Thyroid gland (tissue), 4 donors: ENCODE results near the gene CPD. TPM values are rescaled to one million over a fixed set of nuclear protein-coding genes. Genes with fewer than 3 reads are reported as not detected.

Experiments used
- DNase-seq, 2 donors: peaks; one replicate each; pipeline ENCODE4 v3.0.0-alpha.2; 2019
- H3K27ac ChIP-seq, 3 donors: fragments of 200-600 bp; sonication (generic); 1 replicate in 2 of 3; 2 replicates in 1 of 3; pipeline ENCODE4 v1.5.1; 2016 to 2019; ENCODE audit warnings: mild to moderate bottlenecking in 1 of 3, moderate library complexity in 1 of 3
- H3K27me3 ChIP-seq: fragments of 200-600 bp; sonication (generic); one replicate; pipeline ENCODE4 v1.5.1; 2019
- H3K36me3 ChIP-seq, 2 donors: fragments of 200-600 bp; sonication (generic); one replicate each; pipeline ENCODE4 v1.5.1; 2016 to 2019
- H3K4me1 ChIP-seq, 2 donors: fragments of 200-600 bp; sonication (generic); one replicate each; pipeline ENCODE4 v1.5.1; 2017 to 2019
- H3K4me3 ChIP-seq, 3 donors: fragments of 200-600 bp; sonication (generic); replicated peaks in 1 of 3; 1 replicate in 2 of 3; 2 replicates in 1 of 3; pipeline ENCODE4 v1.5.1; 2016; ENCODE audit warnings: mild to moderate bottlenecking in 1 of 3
- H3K9me3 ChIP-seq: fragments of 200-600 bp; sonication (generic); one replicate; pipeline ENCODE4 v1.5.1; 2017
- POLR2A ChIP-seq, 2 donors: fragments of 450-650 bp; IDR thresholded peaks; one replicate each; pipeline ENCODE4 v1.6.1; 2017; ENCODE audit warnings: antibody characterized with exemption in 2 of 2, mild to moderate bottlenecking in 2 of 2, moderate library complexity in 1 of 2
- WGBS, 2 donors: methylation state at CpG; one replicate each; pipeline ENCODE4 v1.1.5; 2017; 5-methylcytosine and 5-hydroxymethylcytosine counted together
- intact Hi-C: fragments of 100-400 bp; cut with DNase I; formaldehyde crosslinking; loops from one replicate; pipeline ENCODE4 v1.15.1; 2023
- total RNA-seq, 4 donors: library from RNA; depleted of rRNA; stranded (reverse); fragments of >200 nt; gene quantifications; one replicate each; pipeline ENCODE4 v1.2.3, GENCODE V29; 2016
- TF ChIP-seq, protein P1 (sequence below), 6 experiments: fragments of 200-600 bp in 3 of 6; fragments of 450-650 bp in 3 of 6; sonication (generic) in 3 of 6; IDR thresholded peaks; one replicate each; pipeline ENCODE4 v1.5.1; 2016 to 2019; ENCODE audit warnings: antibody characterized with exemption in 6 of 6, mild to moderate bottlenecking in 2 of 6, inconsistent platforms in 1 of 6, moderate library complexity in 1 of 6

Gene CPD
- total RNA-seq, 4 donors from 2014 or later = 58.2 to 102 (median 79.9) TPM

DNA sequence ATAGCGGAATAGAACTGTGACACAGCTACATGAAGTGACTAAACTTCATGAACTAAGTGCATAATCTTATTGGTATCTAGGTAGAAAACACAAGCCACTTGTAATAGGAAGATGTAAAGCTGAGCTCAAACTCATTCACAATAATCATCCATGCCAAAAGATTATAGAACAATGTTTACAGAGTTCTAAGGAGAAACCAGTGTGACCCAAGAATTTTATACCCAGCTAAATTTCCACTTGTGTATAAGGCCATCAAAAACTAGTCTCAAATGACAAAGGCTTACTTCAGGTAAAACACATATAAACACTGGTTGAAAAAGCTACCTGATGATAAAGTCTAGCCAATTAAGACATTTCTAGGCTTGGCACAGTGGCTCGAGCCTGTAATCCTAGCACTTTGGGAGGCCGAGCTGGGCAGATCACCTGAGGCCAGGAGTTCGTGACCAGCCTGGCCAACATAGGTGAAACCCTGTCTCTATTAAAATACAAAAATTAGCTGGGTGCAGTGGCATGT is 16.9 kb upstream of the CPD start:
- Histone ChIP-seq H3K36me3 (no peaks in the 10 kb centered on the region), H3K9me3 (no peaks in the 10 kb centered on the region), H3K4me1 (peaks cover 0 to 22% of the 10 kb centered on the region in 2 donors), H3K4me3 (no peak overlapping the region), H3K27me3 (no peaks in the 10 kb centered on the region), H3K27ac (no peak overlapping the region)
- no peak for TF ChIP-seq POLR2A (IDR thresholded peaks at IDR 0.05)
- TF ChIP-seq, protein P1, sequence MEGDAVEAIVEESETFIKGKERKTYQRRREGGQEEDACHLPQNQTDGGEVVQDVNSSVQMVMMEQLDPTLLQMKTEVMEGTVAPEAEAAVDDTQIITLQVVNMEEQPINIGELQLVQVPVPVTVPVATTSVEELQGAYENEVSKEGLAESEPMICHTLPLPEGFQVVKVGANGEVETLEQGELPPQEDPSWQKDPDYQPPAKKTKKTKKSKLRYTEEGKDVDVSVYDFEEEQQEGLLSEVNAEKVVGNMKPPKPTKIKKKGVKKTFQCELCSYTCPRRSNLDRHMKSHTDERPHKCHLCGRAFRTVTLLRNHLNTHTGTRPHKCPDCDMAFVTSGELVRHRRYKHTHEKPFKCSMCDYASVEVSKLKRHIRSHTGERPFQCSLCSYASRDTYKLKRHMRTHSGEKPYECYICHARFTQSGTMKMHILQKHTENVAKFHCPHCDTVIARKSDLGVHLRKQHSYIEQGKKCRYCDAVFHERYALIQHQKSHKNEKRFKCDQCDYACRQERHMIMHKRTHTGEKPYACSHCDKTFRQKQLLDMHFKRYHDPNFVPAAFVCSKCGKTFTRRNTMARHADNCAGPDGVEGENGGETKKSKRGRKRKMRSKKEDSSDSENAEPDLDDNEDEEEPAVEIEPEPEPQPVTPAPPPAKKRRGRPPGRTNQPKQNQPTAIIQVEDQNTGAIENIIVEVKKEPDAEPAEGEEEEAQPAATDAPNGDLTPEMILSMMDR (IDR thresholded peaks at IDR 0.05) = no peak
- intact Hi-C loops = no loop called here
- WGBS, 2 donors = 98 to 99% methylated on average over 4 of the region's 4 CpGs
- DNase-seq = no peak

DNA sequence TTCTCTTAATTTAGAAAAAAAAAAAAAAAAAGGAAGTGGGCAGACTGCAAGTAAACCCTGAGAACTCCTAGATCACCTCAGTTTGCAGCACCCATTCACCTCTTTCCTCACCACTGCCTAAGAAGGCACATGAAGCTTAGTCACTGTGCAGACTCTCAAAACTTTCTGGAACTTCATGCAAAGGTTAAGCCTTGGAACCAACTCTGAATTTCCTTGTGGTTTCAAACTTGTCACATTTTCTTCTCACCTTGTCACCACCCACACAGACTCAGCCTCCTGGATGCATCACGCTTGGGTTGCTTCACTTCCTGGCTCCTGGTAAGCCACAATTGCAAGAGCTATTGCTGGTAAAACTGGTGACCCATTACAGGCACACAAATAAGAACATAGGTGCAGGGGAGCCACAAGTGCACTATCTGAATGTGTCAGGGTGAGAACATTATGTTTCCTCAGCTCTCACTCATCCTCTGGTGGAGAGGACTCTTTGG is 15.0 kb upstream of the CPD start:
- H3K27ac ChIP-seq = peak overlapping the region in 1 of 3 donors; percentile 12
- intact Hi-C loops = no loop called here
- H3K9me3 ChIP-seq = no peaks in the 10 kb centered on the region
- H3K27me3 ChIP-seq = no peaks in the 10 kb centered on the region
- TF ChIP-seq, protein P1 (IDR thresholded peaks at IDR 0.05) = no peak
- TF ChIP-seq POLR2A (IDR thresholded peaks at IDR 0.05) = no peak
- peaks cover 0 to 23% of the 10 kb centered on the region in 2 donors for H3K4me1 ChIP-seq
- H3K36me3 ChIP-seq = no peaks in the 10 kb centered on the region
- 32 to 33% methylated on average over 1 of the region's 1 CpG for WGBS, 2 donors
- DNase-seq = peak; percentile 51 to 62
- no peak overlapping the region for H3K4me3 ChIP-seq

DNA sequence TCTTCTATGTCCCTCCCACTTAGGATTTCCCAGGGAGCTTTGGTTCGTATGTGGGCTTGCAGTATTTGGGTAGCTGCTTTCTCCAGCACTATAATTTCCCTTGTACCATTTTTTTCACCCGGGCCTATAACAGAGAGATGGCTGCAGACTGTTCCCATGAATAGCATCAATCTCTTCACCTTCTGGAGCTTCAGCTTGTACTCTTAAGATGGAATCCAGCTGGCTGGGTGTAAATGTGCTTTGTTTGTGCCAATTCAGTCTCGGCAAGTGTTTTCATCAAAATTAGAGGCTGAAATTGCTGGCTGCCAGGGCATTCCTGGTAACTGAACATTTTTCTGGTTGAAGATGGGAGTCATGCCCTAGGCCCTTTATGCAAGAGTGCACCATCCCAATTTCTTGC is 12.2 kb upstream of the CPD start:
- H3K36me3 ChIP-seq = no peaks in the 10 kb centered on the region
- H3K4me3 ChIP-seq = no peak overlapping the region
- peaks cover 11 to 44% of the 10 kb centered on the region in 2 donors for H3K4me1 ChIP-seq
- DNase-seq = no peak
- no peak overlapping the region for H3K27ac ChIP-seq
- WGBS, 2 donors = 85 to 92% methylated on average over 3 of the region's 3 CpGs
- intact Hi-C loops = no loop called here
- TF ChIP-seq, protein P1 (IDR thresholded peaks at IDR 0.05) = no peak
- TF ChIP-seq POLR2A (IDR thresholded peaks at IDR 0.05) = no peak
- no peaks in the 10 kb centered on the region for H3K9me3 ChIP-seq
- no peaks in the 10 kb centered on the region for H3K27me3 ChIP-seq

DNA sequence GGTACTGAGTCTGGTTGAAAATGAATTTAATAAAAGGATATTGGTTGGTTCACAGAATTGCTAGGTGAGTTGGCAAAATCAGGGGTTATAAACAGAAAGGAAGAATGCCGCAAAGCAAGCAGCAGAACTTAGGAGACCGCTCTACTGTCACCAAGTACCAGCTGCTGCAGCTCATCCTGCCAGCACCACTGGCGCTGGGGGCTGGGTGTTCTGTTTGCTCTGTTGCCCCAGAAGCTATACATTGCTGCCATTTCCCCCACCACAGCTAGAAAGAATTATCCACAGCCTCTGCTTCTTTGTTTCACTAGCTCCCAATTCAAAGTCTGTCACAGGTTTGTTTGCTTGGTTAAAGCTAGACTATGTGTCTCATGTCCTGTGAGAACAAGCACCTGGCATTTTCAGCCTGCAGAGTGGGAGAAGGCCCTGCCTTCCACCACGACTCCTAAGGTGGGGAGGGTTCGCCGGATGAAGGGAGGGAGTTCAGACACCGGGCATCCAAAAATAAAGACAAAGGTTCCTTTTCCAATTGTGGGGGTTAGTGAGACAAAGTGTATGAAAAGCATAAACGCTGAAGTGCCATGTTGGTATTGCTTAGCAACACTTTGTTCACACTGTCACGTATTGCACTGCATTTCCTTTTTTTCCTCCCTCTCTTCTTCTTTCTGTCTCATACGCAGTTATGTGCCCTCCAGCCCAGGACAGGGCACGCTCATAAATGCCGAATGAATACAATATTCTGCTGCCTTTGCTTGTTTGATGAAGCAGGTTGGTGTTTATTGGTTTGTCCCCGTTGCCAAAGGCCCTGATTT is 9.6 kb upstream of the CPD start:
- Histone ChIP-seq H3K27me3 (no peaks in the 10 kb centered on the region), H3K4me3 (no peak overlapping the region), H3K36me3 (no peaks in the 10 kb centered on the region), H3K27ac (peak overlapping the region; percentile 68 to 82 (median 70)), H3K4me1 (peaks cover 11 to 35% of the 10 kb centered on the region in 2 donors), H3K9me3 (no peaks in the 10 kb centered on the region)
- intact Hi-C loops = no loop called here
- peak; percentile 64 to 68 for DNase-seq
- WGBS, 2 donors = 50 to 59% methylated on average over 13 of the region's 13 CpGs
- TF ChIP-seq, protein P1 (IDR thresholded peaks at IDR 0.05) = no peak
- peak in 1 of 2 donors; percentile 5 for TF ChIP-seq POLR2A (IDR thresholded peaks at IDR 0.05)

DNA sequence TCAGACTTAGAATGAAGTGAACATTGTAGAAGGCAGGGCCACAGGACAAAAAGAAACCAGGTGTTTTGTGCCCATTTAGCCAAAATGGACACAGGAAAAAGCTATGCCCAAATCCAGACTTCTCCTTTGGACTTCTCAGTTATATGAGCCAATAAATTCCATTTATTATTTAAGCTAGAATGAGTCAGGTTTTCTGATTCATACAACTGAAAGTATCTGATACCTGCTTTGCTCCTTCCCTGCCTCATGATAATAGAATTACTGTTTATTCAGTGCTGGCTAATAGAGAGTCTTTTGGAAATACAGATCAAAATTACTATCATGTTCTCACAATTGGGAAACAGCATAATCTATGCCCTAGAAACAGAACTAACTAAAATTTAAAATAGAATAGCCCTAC is 8.7 kb upstream of the CPD start:
- Histone ChIP-seq H3K36me3 (no peaks in the 10 kb centered on the region), H3K4me3 (no peak overlapping the region), H3K4me1 (peaks cover 11 to 32% of the 10 kb centered on the region in 2 donors), H3K27me3 (no peaks in the 10 kb centered on the region), H3K9me3 (no peaks in the 10 kb centered on the region), H3K27ac (peak overlapping the region; percentile 19 to 70 (median 68))
- intact Hi-C loops = no loop called here
- no peak for DNase-seq
- TF ChIP-seq, protein P1 (IDR thresholded peaks at IDR 0.05) = no peak
- no peak for TF ChIP-seq POLR2A (IDR thresholded peaks at IDR 0.05)
